ENCODE measurements around the gene C2CD2. TPM values are rescaled to one million over a fixed set of nuclear protein-coding genes. Genes with fewer than 3 reads are reported as not detected.

Gene C2CD2
- total and polyA plus RNA-seq, 2 of the 8 experiments (the other 6 are each of a cell fraction or from before 2014, with no cell fraction given), result 10.4 to 13.0 TPM

- TF ChIP-seq, protein P1, sequence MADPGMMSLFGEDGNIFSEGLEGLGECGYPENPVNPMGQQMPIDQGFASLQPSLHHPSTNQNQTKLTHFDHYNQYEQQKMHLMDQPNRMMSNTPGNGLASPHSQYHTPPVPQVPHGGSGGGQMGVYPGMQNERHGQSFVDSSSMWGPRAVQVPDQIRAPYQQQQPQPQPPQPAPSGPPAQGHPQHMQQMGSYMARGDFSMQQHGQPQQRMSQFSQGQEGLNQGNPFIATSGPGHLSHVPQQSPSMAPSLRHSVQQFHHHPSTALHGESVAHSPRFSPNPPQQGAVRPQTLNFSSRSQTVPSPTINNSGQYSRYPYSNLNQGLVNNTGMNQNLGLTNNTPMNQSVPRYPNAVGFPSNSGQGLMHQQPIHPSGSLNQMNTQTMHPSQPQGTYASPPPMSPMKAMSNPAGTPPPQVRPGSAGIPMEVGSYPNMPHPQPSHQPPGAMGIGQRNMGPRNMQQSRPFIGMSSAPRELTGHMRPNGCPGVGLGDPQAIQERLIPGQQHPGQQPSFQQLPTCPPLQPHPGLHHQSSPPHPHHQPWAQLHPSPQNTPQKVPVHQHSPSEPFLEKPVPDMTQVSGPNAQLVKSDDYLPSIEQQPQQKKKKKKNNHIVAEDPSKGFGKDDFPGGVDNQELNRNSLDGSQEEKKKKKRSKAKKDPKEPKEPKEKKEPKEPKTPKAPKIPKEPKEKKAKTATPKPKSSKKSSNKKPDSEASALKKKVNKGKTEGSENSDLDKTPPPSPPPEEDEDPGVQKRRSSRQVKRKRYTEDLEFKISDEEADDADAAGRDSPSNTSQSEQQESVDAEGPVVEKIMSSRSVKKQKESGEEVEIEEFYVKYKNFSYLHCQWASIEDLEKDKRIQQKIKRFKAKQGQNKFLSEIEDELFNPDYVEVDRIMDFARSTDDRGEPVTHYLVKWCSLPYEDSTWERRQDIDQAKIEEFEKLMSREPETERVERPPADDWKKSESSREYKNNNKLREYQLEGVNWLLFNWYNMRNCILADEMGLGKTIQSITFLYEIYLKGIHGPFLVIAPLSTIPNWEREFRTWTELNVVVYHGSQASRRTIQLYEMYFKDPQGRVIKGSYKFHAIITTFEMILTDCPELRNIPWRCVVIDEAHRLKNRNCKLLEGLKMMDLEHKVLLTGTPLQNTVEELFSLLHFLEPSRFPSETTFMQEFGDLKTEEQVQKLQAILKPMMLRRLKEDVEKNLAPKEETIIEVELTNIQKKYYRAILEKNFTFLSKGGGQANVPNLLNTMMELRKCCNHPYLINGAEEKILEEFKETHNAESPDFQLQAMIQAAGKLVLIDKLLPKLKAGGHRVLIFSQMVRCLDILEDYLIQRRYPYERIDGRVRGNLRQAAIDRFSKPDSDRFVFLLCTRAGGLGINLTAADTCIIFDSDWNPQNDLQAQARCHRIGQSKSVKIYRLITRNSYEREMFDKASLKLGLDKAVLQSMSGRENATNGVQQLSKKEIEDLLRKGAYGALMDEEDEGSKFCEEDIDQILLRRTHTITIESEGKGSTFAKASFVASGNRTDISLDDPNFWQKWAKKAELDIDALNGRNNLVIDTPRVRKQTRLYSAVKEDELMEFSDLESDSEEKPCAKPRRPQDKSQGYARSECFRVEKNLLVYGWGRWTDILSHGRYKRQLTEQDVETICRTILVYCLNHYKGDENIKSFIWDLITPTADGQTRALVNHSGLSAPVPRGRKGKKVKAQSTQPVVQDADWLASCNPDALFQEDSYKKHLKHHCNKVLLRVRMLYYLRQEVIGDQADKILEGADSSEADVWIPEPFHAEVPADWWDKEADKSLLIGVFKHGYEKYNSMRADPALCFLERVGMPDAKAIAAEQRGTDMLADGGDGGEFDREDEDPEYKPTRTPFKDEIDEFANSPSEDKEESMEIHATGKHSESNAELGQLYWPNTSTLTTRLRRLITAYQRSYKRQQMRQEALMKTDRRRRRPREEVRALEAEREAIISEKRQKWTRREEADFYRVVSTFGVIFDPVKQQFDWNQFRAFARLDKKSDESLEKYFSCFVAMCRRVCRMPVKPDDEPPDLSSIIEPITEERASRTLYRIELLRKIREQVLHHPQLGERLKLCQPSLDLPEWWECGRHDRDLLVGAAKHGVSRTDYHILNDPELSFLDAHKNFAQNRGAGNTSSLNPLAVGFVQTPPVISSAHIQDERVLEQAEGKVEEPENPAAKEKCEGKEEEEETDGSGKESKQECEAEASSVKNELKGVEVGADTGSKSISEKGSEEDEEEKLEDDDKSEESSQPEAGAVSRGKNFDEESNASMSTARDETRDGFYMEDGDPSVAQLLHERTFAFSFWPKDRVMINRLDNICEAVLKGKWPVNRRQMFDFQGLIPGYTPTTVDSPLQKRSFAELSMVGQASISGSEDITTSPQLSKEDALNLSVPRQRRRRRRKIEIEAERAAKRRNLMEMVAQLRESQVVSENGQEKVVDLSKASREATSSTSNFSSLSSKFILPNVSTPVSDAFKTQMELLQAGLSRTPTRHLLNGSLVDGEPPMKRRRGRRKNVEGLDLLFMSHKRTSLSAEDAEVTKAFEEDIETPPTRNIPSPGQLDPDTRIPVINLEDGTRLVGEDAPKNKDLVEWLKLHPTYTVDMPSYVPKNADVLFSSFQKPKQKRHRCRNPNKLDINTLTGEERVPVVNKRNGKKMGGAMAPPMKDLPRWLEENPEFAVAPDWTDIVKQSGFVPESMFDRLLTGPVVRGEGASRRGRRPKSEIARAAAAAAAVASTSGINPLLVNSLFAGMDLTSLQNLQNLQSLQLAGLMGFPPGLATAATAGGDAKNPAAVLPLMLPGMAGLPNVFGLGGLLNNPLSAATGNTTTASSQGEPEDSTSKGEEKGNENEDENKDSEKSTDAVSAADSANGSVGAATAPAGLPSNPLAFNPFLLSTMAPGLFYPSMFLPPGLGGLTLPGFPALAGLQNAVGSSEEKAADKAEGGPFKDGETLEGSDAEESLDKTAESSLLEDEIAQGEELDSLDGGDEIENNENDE (IDR thresholded peaks at IDR 0.05; ENCODE audit: insufficient replicate concordance, low read length), result no peak
- TF ChIP-seq RAD21 (IDR thresholded peaks at IDR 0.05 in 1 of 2, conservative IDR thresholded peaks at IDR 0.05 in 1 of 2; ENCODE audit: low read depth in 2 of 2, low read length in 2 of 2), result no peak
- no peak for TF ChIP-seq CHD1 (IDR thresholded peaks at IDR 0.05; ENCODE audit: low read depth, low read length)
- no peak for TF ChIP-seq SP4 (IDR thresholded peaks at IDR 0.05; ENCODE audit: low read length)
- TF ChIP-seq SIRT6 (IDR thresholded peaks at IDR 0.05; ENCODE audit: low read length), result no peak
- no peak for TF ChIP-seq HDAC2 (IDR thresholded peaks at IDR 0.05; ENCODE audit: borderline replicate concordance in 1 of 2, low read depth in 2 of 2, low read length in 2 of 2)
- no peak for TF ChIP-seq JUND (IDR thresholded peaks at IDR 0.05; ENCODE audit: low read length)
Measured at GRCh38 chr21:41897047-41897669, 56.7 kb downstream of the C2CD2 start (continued).
